GM18909 (cell line): ENCODE measurements around the gene ETV6.
A peak's percentile ranks its signal among the peaks of the same experiment; 100 is the strongest.

Source experiments
- ATAC-seq: cut with Tn5 transposase; IDR thresholded peaks from one replicate; pipeline ENCODE4 v1.9.1; 2021; ENCODE audit warnings: mild to moderate bottlenecking; ENCODE audit not compliant: unreplicated experiment, poor library complexity

ETV6 gene

DNA sequence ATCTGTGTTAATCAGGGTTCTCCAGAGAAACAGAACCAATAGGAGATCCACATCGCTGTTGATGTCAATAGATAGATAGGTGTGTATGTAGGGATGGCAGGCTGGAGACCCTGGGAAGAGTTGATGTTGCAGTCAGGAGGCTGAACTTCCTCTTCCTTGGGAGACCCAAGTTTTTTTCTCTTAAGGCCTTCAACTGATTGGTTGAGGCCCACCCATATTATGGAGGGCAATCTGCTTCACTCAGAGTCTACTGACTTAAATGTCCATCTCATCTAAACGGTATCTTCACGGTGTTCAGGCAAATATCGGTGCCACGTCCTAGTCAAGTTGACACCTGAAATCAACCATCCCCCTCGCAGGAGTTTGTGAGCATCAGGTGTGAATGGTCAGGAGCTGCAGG lies 63.0 kb downstream of the ETV6 start:
- no peak for ATAC-seq

DNA sequence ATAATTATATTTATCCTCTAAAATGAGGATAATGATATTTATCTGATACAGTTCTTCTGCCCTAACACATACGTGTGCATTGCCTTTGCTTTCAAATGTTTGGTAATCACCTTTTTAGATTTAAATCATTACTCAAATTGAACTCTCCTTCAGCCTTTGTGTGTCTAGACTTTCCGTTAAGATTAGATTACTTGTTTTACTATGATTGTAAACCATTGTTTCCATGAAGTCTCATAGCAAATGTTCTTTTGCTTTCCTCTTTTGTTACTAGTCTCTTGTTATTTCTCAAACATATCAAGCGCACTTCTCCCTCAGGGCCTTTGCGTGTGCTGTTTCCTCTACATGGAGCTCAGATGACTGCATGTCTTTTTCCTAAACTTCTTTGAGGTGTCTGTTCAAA lies 63.7 kb downstream of the ETV6 start:
- ATAC-seq: no peak

DNA sequence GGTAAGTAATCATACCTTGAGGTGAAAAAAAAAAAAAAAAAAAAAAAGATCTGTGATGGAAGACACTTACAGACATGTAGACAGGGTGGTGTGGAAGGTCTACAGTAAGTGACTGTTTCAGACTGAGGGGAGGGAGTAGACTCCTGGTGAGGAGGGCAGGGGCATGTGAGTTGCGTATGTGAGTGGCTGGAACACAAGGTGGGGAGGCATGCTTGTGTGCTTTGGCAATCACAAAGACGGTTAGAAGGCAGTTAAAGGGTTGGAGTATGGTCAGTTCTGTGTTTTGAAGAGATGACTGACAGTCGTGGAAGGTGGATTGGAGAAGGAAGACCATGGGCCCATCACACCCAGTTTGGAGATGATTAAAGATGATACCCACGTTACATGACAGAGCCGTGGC lies 65.2 kb downstream of the ETV6 start:
- no peak for ATAC-seq

DNA sequence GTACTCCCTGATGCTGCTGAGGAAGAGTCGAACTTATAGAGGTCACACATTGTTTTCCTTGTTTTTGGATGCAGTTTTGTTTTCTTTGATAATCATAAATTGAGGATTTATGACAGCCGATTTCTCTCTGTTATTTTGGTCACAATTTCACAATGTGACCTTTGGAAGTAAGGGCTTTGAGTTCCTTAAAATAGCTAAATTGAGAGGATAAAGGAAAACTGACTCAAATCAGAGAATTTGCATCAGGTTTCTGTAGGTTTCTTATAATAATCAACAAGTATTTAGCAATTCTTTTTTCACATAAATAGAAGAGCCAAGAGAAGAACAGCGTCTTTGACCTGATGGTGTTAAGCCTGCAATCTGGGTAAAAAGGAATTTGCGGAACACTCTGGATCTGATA lies 66.1 kb downstream of the ETV6 start:
- ATAC-seq: no peak

DNA sequence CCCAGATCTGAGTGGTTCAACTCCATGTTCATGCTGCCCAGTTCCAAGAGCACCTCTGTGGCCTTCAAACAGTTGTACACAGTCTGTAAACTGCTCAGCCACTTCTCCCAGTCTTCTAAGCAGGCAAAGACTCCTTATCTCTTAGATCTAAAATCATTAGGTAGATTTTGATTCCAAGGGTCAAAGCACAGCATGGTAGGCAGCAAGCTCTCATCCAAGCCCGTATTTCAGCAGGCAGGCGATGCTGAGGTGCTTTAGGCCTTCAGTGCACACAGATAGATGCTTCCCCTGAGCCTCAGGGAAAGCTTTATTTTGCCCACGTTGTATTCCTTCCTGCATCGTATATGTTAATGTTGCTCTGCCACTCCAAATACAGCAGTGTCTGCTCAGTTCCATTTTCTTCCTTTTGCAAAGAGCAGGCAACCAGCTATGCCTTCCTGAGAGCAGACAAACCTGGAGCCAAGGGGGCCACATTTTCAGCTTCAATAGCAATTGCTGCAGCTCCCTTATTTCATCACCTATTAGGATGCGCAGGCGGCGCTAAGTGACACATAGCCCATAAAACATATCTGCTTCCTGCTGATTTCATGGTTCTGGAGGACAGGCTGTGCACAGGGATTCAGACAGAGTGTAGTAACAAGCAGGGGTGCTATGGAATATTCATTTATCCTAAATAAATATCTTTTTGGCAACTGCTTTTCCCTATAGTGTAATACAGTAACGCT lies 67.5 kb downstream of the ETV6 start:
- no peak for ATAC-seq

DNA sequence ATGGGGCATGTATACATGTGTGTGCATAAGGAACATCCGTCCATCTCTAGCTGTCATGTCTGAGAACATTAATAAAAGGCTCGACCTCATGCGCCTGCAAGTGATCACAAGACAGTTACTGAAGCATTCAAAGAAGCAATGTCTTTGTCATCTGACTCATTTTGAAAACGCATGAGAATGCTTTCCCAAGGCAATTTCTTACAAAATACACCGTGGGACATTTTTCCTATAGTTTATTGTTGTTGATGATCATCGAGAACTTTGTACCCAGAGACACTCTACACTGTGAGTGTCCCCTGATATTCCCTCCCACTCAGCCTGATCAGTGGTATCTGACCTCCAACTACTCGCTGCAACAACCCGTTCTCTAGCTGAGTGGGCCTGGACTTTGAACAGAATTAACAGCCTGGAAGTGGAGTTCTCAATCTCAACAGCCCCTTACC lies 68.1 kb downstream of the ETV6 start:
- ATAC-seq: no peak

DNA sequence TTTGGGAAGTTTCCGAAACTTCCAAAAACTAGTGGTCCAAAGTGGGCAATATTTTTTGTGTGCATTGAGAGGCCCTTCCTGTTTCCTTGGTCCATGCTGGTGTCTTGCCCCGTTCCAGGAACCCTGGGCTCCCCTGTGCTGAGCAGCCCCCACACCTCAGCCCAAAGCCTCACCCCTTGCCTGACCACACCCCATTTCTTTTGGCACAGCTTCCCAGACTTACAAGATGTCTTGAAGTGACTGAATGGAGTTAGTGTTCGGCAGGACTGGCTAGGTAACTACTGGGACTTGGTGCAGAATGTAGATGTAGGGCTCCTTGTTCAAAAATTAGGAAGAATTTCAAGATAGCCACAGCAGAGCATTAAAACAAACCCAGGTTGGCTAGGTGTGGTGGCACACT lies 68.6 kb downstream of the ETV6 start:
- ATAC-seq: no peak

DNA sequence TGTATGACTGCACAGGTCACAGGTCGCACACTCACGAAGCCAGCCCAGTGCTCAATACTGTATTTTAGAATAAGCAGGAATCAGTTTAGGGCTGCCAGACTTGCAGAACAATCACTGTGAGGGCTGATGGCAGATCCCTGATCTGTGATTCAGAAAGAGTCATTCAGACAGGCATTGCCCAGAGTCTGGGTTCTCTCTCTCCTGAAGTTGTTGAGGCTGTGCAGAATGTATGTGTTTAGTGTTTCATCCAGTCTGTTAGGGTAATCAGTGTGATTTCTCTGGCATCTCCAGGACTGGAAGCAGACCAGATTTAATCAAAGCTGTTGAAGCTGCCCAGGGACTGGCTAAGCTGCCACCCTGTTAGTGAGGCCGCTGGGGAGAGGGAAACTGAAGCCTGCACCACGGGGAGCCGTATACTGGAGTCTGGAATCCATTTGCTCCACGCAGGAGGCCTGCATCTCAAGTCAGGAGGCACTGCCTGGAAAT lies 69.3 kb downstream of the ETV6 start:
- no peak for ATAC-seq

DNA sequence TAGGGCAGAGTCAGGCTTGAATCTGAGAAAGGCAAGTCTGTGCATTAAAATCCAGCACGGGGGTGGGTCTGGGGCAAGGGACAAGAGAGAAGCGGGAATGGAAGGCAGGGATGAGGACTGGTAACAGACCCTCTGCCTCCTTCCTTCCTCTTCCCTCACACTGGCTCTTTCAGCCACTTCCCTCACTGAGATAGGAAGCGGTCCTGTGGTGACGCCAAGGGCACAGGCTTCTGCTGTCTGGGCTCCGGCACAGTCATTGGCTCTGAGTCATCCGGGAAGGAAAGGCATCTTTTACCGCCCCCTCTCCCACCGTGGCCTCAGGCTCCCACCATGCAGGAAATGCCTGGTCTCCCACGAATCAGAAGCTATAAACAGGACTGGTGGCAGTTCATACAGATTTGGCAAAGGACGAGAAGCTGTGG lies 70.2 kb downstream of the ETV6 start:
- ATAC-seq: no peak

DNA sequence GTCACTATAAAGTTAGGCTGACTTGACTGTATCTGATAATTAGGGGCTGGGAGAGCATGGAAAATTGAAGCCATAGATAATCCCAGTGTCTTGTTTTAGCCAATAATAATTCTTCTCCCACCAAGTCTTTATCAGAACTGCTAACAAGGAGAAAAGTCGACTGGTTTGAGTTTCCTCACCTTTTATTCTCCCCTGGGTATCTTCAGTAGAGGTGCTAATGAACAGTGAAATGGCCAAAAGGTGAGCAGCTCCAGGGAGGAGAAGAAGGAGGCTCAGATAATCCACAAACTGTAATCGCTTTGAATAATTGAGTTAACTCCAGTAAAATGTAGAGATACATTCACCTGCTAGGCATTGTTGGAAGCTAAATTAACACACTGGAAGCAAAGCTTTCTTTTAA lies 72.6 kb downstream of the ETV6 start:
- ATAC-seq: no peak

DNA sequence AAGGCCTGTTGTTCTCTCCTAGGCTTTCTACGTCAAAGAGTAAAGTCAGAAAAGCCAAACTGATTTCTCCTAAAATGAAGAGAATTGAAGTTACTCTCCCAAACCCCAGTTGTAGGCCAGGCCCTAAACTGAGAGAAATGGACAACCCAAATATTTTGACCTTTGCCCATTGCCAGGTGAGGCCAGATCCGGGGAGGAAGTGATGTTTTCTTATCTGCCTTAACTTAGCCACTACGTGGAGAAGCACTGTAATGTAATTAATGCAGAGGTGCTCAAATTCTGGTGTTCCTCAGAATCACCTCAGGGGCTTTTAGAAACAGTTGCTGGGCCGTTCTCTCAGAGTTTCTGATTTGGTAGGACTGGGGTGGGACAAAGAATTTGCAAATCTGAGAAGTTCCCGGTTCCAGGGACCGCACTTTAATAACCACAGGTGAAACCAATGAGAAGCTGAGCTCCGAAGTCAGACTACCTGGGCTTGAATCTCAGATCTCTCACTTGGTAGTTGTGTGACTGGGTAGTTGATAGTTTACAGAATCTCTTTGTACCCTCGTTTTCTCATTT lies 73.2 kb downstream of the ETV6 start:
- ATAC-seq: no peak

DNA sequence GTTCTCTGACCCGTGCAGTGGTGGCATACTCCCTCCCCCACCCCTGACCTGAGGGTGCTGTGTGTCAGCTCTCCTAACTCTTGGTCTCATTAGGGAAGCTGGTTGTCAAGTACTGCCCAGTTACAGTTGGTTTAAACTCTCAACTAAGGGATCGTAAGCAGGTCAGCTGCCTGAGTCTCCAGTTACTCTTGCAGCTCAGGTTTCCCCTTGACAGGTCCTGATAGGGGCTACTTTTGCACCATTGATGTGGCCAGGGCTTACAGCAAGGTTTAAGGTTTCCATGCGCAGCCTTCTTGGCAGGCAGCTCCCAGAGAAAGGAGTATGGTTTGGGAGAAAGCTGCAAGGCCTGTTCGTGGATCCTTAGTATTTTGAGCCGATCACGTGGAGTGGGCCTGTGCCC lies 74.5 kb downstream of the ETV6 start:
- no peak for ATAC-seq

DNA sequence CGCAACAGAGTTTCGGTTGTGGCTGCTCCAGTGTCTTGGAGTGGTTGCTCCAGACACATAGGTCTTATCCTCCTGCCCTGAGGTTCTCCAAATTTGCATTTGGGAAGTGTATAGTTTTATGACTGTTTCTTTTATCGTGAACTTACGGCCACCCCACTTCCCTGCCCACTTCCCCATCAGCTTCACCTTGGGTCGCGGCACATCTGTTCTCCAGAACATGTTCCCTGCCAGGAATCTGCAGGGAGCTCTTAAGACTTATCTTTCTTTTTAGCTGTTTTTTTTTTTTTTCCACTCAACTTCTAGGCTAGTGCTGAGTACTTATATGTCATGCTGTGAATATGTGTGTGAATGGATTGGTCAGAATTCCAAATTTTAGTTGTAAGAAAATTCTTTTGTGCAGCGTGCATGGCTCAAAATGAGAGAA lies 75.4 kb downstream of the ETV6 start:
- ATAC-seq: no peak

DNA sequence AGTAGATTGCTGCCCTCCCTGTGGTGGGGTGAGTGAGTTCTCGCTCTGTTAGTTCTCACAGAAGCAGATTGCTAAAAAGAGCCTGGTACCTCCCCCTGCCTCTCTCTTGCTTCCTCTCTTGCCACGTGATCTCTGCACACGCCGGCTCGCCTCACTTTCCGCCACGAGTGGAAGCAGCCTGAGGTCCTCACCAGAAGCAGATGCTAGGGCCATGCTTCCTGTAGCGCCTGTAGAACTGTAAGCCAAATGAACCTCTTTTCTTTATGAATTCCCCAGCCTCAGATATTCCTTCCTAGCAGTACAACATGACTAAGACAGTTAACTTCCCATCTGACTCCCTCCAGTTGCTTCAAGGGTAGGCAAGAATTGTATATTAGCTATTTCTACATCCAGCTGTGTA lies 76.2 kb downstream of the ETV6 start:
- ATAC-seq: no peak

DNA sequence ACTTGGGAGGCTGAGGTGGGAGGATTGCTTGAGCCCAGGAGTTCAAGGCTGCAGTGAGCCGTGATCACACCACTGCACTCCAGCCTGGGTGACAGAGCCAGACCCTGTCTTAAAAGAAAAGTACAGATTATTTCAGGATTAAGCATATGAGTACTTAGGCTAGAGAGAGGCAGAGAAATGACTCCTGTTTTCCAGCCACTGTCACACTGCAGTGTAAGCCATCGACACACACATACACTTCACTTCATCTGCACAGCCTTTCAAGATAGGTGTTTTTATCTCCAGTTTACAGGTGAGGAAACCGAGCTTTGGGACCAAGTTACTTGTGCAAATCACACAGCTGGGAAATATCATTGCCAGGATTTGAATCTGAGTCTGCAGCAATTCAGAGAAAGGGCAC lies 77.2 kb downstream of the ETV6 start:
- ATAC-seq: no peak

DNA sequence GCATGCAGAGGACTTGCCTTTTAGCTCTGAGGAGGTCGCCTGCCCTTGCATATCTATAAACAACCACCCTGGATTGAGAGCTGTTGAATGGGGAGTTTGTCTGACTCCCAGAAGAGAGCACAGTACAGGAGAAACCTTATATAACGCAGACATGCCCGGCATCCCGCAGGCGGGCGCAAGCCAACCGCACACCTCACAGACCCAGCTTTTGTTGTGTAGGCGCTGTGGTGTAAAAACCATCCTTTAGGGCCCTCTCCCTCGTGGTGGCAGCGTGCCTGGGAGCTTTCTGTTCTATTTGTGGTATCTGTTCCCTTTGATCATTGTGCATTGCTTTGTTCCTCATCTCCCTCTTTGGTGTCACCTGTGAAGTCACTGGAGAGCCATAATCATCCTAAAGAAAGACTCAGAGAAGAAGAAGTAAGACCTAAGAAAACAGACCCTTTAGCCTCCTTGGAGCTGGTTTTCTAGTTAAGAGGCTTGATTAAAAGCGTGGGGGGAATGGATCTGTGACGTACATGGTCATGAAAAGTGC lies 77.7 kb downstream of the ETV6 start:
- no peak for ATAC-seq

DNA sequence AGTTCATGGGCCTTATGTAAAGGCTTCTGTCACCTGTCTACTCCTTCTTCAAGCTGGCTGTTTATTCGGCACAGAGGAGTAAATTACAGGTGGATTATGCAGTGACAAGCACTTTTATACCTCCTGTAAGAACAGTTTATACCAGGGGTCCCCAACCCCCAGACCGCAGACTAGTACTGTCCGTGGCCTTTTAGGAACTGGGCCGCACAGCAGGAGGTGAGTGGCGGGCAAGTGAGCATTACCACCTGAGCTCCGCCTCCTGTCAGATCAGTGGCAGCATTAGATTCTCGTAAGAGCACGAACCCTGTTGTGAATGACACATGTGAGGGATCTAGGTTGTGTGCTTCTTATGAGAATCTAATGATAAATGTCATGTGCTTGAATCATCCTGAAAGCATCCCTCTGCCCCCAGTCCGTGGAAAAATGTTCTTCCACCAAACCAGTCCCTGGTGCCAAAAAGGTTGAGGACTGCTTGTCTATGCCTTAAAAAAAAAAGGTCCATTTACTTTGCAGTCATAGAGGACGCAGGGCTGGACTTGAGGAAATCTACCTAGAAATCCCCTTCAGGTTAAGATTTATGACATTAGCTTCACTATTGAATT lies 78.8 kb downstream of the ETV6 start:
- no peak for ATAC-seq

DNA sequence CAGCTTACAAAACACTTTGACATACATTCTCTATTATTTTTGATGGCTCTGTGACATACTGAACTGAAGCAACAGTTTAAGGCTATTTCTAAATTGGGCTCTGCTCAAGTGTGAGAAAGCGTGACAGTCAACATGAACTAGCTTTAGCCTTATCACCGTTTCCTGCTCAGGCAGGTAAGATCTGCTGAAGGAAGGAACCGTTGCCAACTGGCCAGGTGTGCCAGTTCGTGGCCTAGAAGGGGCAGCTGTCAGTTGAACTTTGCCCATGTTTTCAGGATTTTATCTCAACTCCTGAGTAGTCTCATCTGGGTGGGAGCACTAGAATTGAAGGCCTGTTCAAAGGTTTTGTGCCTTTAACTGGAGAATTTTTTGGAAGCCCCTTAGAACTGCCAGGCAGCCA lies 79.5 kb downstream of the ETV6 start:
- ATAC-seq: no peak

DNA sequence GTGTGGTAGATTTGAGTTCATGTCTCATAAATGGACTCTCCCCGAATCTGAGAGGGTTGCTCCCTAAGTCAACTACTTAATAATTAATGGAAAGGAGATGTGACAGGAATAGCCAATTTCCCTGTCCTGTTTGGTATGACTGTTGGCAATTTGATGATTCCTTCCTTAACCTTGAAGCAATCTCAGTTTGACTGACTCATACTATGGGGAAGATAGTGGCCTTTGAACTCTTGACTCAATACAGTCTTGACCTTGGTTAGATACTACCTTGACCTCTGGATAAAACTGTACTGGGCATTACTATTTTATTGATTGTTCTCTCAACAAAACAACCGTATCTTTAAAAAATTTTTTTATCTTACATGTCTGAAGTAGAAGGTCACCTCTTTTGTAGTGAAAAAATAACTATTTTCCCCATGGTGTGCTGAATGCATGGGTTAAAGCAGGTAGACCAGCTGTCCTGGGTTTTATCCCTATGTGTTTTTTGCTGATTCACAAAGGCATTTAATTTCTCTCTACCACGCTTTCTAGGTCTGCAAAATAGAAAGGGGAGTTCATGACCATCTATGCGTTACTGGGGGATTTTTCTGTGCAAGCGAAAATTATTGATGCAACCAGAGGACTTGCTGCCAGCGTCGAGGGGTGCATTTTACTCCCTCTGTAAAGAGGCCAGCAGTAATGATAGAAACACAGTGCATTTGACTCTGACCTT lies 80.1 kb downstream of the ETV6 start:
- ATAC-seq: peak; percentile 28

DNA sequence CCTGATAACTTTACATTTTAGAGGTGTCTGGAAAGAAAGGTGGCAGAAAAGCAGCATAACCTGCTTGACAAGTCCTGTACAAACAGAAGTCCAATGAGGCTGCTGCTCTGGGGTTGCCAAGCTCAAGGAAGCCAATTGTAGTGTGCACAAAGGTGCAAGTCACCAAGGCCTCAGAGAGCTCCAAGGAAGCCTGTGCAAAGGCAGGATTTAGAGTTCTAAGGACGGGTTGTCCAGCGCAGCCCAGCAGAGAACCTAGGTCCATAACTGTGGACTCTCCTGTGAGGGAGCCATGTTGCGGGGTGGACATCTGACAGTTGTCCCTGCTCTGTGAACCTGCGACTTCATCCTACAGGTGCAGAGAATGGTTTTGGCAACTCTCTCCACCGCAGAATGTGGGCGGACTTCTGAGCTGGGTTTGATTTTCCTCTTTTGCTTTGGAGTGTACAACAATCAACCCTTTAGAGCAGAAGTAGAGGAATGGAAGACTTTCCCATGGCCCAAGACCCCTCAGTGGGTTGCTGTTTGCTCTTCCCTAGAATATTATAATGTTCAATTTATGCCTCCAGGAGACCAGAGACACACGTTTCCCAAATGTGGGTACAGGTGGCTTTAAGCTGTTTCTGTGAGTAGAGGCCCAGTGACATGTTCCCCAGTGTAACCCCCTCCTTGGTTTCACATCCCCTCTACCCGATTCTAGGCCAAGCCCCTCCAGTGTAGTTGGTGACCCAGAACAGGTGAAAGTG lies 81.0 kb downstream of the ETV6 start:
- peak; percentile 53 for ATAC-seq
